VCaP (cell line): ENCODE measurements around the gene SYPL2.

Source experiments
- H3K27ac ChIP-seq: fragments of 450-650 bp; 2 replicates; pipeline ENCODE4 v1.5.1; 2017
- TF ChIP-seq, protein P1 (sequence below): fragments of 450-650 bp; conservative IDR thresholded peaks from 2 replicates; pipeline ENCODE4 v1.5.1; 2017; ENCODE audit warnings: mild to moderate bottlenecking, moderate library complexity

SYPL2 gene

DNA sequence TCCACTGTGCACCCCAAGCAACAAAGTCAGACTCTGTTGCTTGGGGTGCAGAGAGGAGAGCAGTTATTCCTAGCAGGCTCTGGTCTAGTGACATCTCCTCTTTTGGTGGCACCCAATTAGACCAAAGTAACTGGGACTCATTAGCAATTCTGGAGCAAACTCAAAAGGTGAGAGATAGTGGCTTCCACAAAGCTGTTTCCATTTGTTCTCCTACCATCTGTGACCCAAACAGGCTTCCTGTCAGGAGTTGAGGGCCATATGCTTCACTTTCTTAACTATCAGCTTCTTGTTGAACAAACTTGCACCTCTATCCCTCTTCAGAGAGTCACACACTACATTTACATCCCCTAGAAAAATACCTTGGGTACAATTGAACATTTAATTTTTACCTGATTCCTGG lies 15.9 kb downstream of the SYPL2 start:
- TF ChIP-seq, protein P1, sequence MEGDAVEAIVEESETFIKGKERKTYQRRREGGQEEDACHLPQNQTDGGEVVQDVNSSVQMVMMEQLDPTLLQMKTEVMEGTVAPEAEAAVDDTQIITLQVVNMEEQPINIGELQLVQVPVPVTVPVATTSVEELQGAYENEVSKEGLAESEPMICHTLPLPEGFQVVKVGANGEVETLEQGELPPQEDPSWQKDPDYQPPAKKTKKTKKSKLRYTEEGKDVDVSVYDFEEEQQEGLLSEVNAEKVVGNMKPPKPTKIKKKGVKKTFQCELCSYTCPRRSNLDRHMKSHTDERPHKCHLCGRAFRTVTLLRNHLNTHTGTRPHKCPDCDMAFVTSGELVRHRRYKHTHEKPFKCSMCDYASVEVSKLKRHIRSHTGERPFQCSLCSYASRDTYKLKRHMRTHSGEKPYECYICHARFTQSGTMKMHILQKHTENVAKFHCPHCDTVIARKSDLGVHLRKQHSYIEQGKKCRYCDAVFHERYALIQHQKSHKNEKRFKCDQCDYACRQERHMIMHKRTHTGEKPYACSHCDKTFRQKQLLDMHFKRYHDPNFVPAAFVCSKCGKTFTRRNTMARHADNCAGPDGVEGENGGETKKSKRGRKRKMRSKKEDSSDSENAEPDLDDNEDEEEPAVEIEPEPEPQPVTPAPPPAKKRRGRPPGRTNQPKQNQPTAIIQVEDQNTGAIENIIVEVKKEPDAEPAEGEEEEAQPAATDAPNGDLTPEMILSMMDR, result no peak
- no peak overlapping the region for H3K27ac ChIP-seq

DNA sequence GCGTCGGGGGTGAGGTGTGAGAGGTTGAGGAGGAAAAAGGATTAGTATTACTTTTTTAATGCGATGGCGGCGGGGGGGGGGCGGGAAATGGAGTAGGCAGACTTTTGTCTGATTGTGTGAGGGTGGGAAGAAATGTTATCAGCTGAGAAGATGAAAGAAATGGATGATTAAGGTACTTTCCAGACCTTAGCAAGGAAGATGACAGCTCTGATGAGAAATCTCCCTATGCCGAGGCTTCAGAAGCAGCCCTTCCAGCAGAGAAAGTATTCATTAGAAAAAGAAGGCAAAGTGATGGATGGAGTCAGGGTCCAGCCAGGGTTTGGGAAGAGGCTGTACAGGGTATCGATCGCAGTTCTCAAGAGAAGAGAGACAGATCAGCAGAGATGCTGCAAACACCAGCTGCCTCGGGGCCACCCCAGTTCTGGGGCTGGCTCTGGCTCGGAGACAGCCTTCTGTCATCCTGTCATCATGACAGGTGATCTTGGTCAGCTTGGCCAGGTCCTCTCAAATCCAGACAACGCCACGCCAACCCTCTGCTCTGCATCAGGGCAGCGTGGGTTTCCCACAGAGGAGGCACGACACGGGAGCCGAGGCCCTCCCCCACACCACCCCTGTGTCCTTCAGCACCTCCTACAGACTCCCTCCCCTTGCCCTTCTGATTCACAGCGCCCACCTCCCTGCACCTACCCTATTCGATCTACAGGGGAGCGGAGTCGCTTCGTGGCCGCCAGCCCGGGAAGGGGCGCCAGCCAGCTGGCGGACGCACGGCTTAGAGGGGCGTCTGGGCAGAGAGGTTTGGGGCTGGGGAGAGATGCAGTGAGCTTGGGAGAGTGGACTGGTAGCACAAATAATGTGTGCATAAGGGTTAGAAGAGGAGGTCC lies 16.7 kb downstream of the SYPL2 start:
- peak overlapping the region; percentile 81; the same call in 1 of the 2 replicates for H3K27ac ChIP-seq
- TF ChIP-seq, protein P1, result no peak

DNA sequence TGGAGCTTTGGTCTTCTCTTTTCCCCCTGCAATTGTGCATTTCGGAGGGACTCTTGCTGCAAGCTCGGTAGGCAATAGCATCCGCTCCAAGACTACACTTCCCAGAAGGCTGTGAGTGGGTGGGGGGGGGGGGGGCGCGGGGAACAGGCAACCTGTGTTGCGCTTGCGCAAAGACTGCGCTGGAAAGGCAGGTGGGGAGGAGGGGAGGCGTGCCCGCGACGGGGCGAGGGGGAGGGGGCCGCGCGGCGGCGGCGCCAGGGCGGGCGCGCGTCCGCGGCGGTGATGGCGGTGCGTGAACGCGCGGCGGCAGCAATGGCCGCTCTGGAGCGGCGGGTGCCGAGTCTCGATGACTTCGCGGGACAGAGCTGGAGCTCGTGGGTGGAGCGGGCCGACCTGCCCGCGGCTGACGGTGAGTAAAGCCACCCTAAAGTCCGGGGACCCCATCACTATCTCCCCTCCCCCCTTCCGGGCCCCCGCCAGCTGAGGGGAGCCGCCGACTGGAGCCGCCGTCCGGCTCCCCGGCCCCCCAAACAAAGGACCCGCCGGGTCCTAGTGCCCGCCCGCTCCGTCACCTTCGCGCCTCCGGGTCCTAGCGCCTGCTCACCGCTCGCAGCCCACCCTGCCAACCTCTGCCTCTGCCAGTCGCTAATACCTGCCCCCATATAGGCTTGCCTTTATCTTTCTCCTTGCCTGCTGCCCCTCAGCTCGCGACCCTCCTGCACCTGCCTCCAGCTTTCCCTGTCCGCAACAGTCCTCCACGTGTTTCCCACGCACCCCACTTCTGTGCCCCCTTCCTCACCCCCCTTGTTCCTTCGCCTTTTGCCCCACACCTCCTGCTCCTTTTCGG lies 17.5 kb downstream of the SYPL2 start, which contains the start of gene ATXN7L2:
Gene ATXN7L2 (plus strand): TSS at position 234 of the 847 bp plus-strand sequence. CDS start 49 bp downstream, at position 283.
- peak within 1 kb of the TSS; percentile 81 for H3K27ac ChIP-seq
- TF ChIP-seq, protein P1, result no peak

DNA sequence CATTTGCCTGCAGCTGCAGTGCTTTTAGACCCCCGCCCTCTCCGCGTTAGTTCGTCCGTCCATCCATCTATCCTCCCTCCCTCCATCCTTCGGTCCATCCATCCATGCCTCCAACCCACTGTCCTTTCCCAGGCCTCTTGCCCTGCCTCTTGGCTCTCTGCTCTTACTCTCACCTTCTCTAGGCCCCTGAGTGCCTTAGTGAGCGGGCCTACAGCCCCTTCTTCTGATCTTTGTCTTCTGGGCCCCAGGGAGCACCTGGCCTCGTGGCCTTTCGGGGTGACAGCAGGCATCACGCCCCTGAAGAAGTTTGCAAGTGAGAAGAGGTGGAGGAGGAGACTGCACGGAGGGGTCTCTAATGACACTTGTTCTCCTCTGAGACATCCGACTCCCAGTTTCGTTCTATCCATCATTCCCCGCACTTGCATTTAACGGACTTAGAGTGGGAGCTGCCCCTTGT lies 18.2 kb downstream of the SYPL2 start:
- TF ChIP-seq, protein P1, result no peak
- peak overlapping the region; percentile 81 for H3K27ac ChIP-seq

DNA sequence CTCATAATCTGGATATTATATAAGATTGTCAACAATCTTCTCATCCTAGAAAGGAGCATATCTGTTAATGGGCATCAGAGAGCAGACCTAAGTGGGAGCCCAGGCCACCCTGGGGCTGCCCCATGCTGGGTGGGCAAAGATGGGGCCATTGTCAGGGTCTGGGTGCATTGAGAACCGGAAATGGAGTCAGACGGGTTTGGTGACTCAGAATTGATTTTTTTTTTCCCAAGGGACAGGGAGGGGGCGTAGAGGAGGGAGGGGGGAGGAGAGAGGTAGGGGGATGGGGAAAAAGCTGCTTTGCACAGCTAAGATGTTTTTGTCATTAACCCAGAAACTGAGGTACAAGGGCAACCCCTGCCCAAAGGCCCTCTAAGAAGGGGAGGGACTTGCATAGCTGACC lies 18.7 kb downstream of the SYPL2 start:
- TF ChIP-seq, protein P1, result no peak
- peak overlapping the region; percentile 81; the same call in 1 of the 2 replicates for H3K27ac ChIP-seq

DNA sequence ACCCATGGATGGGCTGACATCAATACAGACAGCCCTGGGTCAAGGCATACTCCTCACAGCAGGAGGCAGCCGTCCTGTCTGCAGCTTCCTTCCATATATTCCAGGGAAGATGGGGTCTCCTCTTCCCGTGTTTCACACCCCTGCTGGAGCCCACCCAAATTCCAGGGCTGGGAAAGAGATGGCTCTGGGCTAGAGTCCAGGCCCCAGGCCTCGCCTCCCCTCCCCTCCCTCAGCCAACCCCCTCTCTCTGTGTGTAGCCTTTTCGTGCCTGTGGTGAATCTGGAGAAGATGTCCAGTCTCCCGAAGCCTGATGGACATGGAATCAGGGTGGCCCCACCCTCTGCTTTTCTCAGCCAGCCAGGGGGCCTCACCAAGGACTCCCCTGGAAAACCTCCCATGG lies 20.9 kb downstream of the SYPL2 start:
- H3K27ac ChIP-seq, result no peak overlapping the region

More for the DNA sequence above, 20.9 kb downstream of the SYPL2 start:
- TF ChIP-seq, protein P1, result no peak
